IMR-90 (cell line): ENCODE measurements around the gene ZBTB9. TPM values are rescaled to one million over a fixed set of nuclear protein-coding genes. Genes with fewer than 3 reads are reported as not detected.

Experiments used
- ATAC-seq: fragments of 200-7000 bp; cut with Tn5 transposase; 2 replicates; pipeline ENCODE4 v1.9.1; 2020; ENCODE audit warnings: low read depth, mild to moderate bottlenecking, moderate library complexity
- BruUV-seq: library from RNA; stranded (reverse); fragments of 400-500 nt; replicated peaks from 2 replicates; lab custom pipeline; 2021; lab: Mats Ljungman, UMichigan
- CTCF ChIA-PET: fragments of 300-600 bp; formaldehyde crosslinking; extraction: SDS; loops from one replicate; lab custom pipeline; 2021; ENCODE audit warnings: antibody characterized with exemption; lab: Yijun Ruan, JAX
- POLR2A ChIA-PET: fragments of 300-600 bp; sonication (Branson Sonifier 250); formaldehyde crosslinking; loops from one replicate; lab custom pipeline; 2022; ENCODE audit warnings: antibody characterized with exemption; ENCODE audit not compliant: unreplicated experiment; lab: Charles Lee
- DNase-seq: peaks from one replicate; pipeline ENCODE4 v3.0.0; 2013
- H2AFZ ChIP-seq: replicated peaks from 2 replicates; pipeline ENCODE3; 2013; ENCODE audit warnings: low read length, mild to moderate bottlenecking; ENCODE audit not compliant: poor library complexity
- H2AK5ac ChIP-seq: 2 replicates; pipeline ENCODE4 v1.6.1; 2013; ENCODE audit warnings: low read depth, low read length, inconsistent platforms
- H2AK9ac ChIP-seq: replicated peaks from 2 replicates; pipeline ENCODE3; 2013; ENCODE audit warnings: mild to moderate bottlenecking, low read depth, low read length, moderate library complexity; ENCODE audit not compliant: poor library complexity
- H2BK120ac ChIP-seq: 2 replicates; pipeline ENCODE4 v1.6.1; 2013; ENCODE audit warnings: low read depth, low read length, inconsistent platforms
- H2BK15ac ChIP-seq: 3 replicates; pipeline ENCODE4 v1.6.1; 2013; ENCODE audit warnings: low read depth, low read length, inconsistent platforms
- H2BK20ac ChIP-seq: 2 replicates; pipeline ENCODE4 v1.6.1; 2013; ENCODE audit warnings: low read depth, mild to moderate bottlenecking, inconsistent platforms, low read length, moderate library complexity
- H2BK5ac ChIP-seq: 2 replicates; pipeline ENCODE4 v1.6.1; 2013; ENCODE audit warnings: mild to moderate bottlenecking, low read depth, low read length, inconsistent platforms; ENCODE audit not compliant: poor library complexity, severe bottlenecking
- H3K14ac ChIP-seq: replicated peaks from 2 replicates; pipeline ENCODE4 v1.6.1; 2013; ENCODE audit warnings: low read depth, low read length, inconsistent platforms
- H3K18ac ChIP-seq: 2 replicates; pipeline ENCODE4 v1.6.1; 2013; ENCODE audit warnings: low read depth, low read length, control low read depth
- H3K23ac ChIP-seq: 2 replicates; pipeline ENCODE4 v1.6.1; 2013; ENCODE audit warnings: low read depth, low read length, inconsistent platforms
- H3K27ac ChIP-seq: 2 replicates; pipeline ENCODE4 v1.5.1; 2013; ENCODE audit warnings: mild to moderate bottlenecking, control low read depth, low read length; ENCODE audit not compliant: insufficient read depth
- H3K27me3 ChIP-seq: 2 replicates; pipeline ENCODE4 v1.6.1; 2013; ENCODE audit warnings: low read length; ENCODE audit not compliant: control insufficient read depth, insufficient read depth
- H3K36me3 ChIP-seq: 2 replicates; pipeline ENCODE4 v1.6.1; 2013; ENCODE audit warnings: low read length, mixed read lengths; ENCODE audit not compliant: control insufficient read depth, insufficient read depth
- H3K4ac ChIP-seq: 2 replicates; pipeline ENCODE4 v1.6.1; 2013; ENCODE audit warnings: low read depth, low read length, inconsistent platforms
- H3K4me1 ChIP-seq: 2 replicates; pipeline ENCODE4 v1.6.1; 2013; ENCODE audit warnings: low read length, mixed read lengths; ENCODE audit not compliant: control insufficient read depth, insufficient read depth
- H3K4me2 ChIP-seq: 2 replicates; pipeline ENCODE4 v1.6.1; 2013; ENCODE audit warnings: low read depth, mild to moderate bottlenecking, control low read depth, low read length, moderate library complexity
- H3K4me3 ChIP-seq: 2 replicates; pipeline ENCODE4 v1.5.1; 2013; ENCODE audit warnings: low read depth, mild to moderate bottlenecking, control low read depth, low read length, moderate library complexity; ENCODE audit not compliant: insufficient read depth
- H3K56ac ChIP-seq: 2 replicates; pipeline ENCODE4 v1.6.1; 2013; ENCODE audit warnings: low read length, inconsistent platforms; ENCODE audit not compliant: insufficient read depth; ENCODE audit errors: extremely low read depth
- H3K79me1 ChIP-seq, 2 experiments: 2 replicates each; pipeline ENCODE4 v1.6.1; 2013; ENCODE audit warnings: low read length in 2 of 2, inconsistent platforms in 1 of 2, low read depth in 1 of 2
- H3K9ac ChIP-seq: 2 replicates; pipeline ENCODE4 v1.6.1; 2013; ENCODE audit warnings: low read depth, low read length, control low read depth
- H3K9me1 ChIP-seq: 2 replicates; pipeline ENCODE4 v1.6.1; 2013; ENCODE audit warnings: low read length, inconsistent platforms; ENCODE audit not compliant: insufficient read depth
- H3K9me3 ChIP-seq: 2 replicates; pipeline ENCODE4 v1.6.1; 2013; ENCODE audit warnings: low read length; ENCODE audit not compliant: control insufficient read depth, insufficient read depth
- H4K20me1 ChIP-seq: 2 replicates; pipeline ENCODE4 v1.6.1; 2013; ENCODE audit warnings: low read length, inconsistent platforms; ENCODE audit not compliant: insufficient read depth
- H4K5ac ChIP-seq: 2 replicates; pipeline ENCODE4 v1.6.1; 2013; ENCODE audit warnings: mild to moderate bottlenecking, low read depth, low read length, control low read depth
- H4K8ac ChIP-seq, 2 experiments: 2 replicates each; pipeline ENCODE4 v1.6.1; 2013; ENCODE audit warnings: low read depth in 2 of 2, low read length in 2 of 2, control low read depth in 1 of 2, inconsistent platforms in 1 of 2
- H4K91ac ChIP-seq: 2 replicates; pipeline ENCODE4 v1.6.1; 2013; ENCODE audit warnings: low read depth, low read length, inconsistent platforms; ENCODE audit not compliant: insufficient read depth
- MXI1 ChIP-seq: IDR thresholded peaks from 2 replicates; pipeline ENCODE4 v1.6.1; 2012; ENCODE audit warnings: low read depth, mild to moderate bottlenecking, low read length, moderate library complexity, borderline replicate concordance
- NFE2L2 ChIP-seq: fragments of 150-350 bp; IDR thresholded peaks from 2 replicates; pipeline ENCODE4 v1.6.1; 2016; ENCODE audit warnings: low read depth, mild to moderate bottlenecking, low read length
- RAD21 ChIP-seq: IDR thresholded peaks from 2 replicates; pipeline ENCODE4 v1.6.1; 2012; ENCODE audit warnings: low read length, improper control_type of control experiment
- WGBS, 2 experiments: methylation state at CpG; one replicate each; pipeline versions ENCODE4 v1.1.5 to v1.1.7; 2013; ENCODE audit warnings: missing lambda C conversion rate in 2 of 2; ENCODE audit not compliant: insufficient read length in 1 of 2; ENCODE audit errors: extremely low coverage in 2 of 2; 5-methylcytosine and 5-hydroxymethylcytosine counted together
- dilution Hi-C: fragments of 300-500 bp; cut with HindIII; formaldehyde crosslinking; loops from one replicate; pipeline ENCODE4 v1.14.3; 2018; ENCODE audit warnings: low sequenced_read_pairs; ENCODE audit not compliant: unreplicated experiment
- in situ Hi-C: fragments of 300-500 bp; cut with MboI; formaldehyde crosslinking; loops from 3 replicates; pipeline ENCODE4 v1.14.3; 2019; ENCODE audit warnings: low sequenced_read_pairs, inconsistent platforms, mixed read lengths
- intact Hi-C: fragments of 100-400 bp; cut with micrococcal nuclease; formaldehyde crosslinking; loops from 2 replicates; pipeline ENCODE4 v1.10.0; 2022
- polyA plus RNA-seq, 3 experiments: library from polyadenylated mRNA; depleted of rRNA; stranded (reverse); fragments of >200 nt; gene quantifications; 2 replicates each; pipeline ENCODE4 v1.2.3, GENCODE V29; 2012; ENCODE audit warnings: low replicate concordance in 1 of 3
- total RNA-seq: library from RNA; depleted of rRNA; stranded (reverse); fragments of >200 nt; gene quantifications from 2 replicates; pipeline ENCODE4 v1.2.3, GENCODE V29; 2012

The ZBTB9 gene
- total and polyA plus RNA-seq, 2 of the 4 experiments (the other 2 are of a cell fraction), result 5.4 to 5.9 TPM

GRCh38 chr6:33428224-33428965, 26.0 kb upstream of the ZBTB9 start:
- no TSS peak for BruUV-seq
- Histone ChIP-seq H4K20me1 (peaks cover 40% of the 10 kb centered on the region), H2BK5ac (no peak overlapping the region), H3K27me3 (no peaks in the 10 kb centered on the region), H3K4me3 (peak overlapping the region; percentile 94), H2AK9ac (peak overlapping the region; percentile 92), H3K56ac (no peak overlapping the region), H3K18ac (peak overlapping the region; percentile 4; the same call in 1 of the 2 replicates), H3K4me1 (peaks cover 44% of the 10 kb centered on the region), H3K4me2 (peak overlapping the region; percentile 96), H2AK5ac (peak overlapping the region; percentile 81), H2BK15ac (no peak overlapping the region), H2BK120ac (peak overlapping the region; percentile 32; the same call in 1 of the 2 replicates), H4K91ac (no peak overlapping the region; the same call in 1 of the 2 replicates), H4K5ac (no peak overlapping the region), H3K4ac (peak overlapping the region; percentile 61), H3K14ac (0 out of 2 replicates have a peak overlapping the region, but pooled peaks have one; percentile 14), H3K9ac (peak overlapping the region; percentile 59; the same call in 1 of the 2 replicates), H2AFZ (peak overlapping the region; percentile 75), H3K36me3 (peaks cover 18% of the 10 kb centered on the region), H2BK20ac (no peak overlapping the region), H3K23ac (peak overlapping the region; percentile 88), H3K9me3 (no peaks in the 10 kb centered on the region), H3K27ac (peak overlapping the region; percentile 33; the same call in 1 of the 2 replicates), H3K9me1 (peaks cover 40% of the 10 kb centered on the region), H3K79me1 (peaks cover 37 to 93% of the 10 kb centered on the region in 2 experiments), H4K8ac (peak overlapping the region in 1 of 2 experiments; percentile 54; a peak in 1 of 4 replicates)
- POLR2A ChIA-PET, result no interaction called here
- TF ChIP-seq MXI1 (peak; percentile 55; the same call in 1 of the 2 replicates), NFE2L2 (no peak), RAD21 (0 out of 2 replicates have a peak, but pooled peaks have one; percentile 9)
- WGBS, 2 experiments, result 10% methylated on average over 24 of the region's 33 CpGs; no CpG with 5 or more reads in 1 of the 2 experiments
- in situ Hi-C loops (no loop called here), dilution Hi-C loops (no loop called here), intact Hi-C loops (no loop called here)
- CTCF ChIA-PET, result interaction anchor here (0.9 kb wide), 1 partner anchor 10 kb away, joined by 3 read pairs; no protein-coding TSS in a partner anchor
- no peak for ATAC-seq
- DNase-seq, result no peak
